ENCODE measurements around the gene UPP2. TPM values are rescaled to one million over a fixed set of nuclear protein-coding genes. Genes with fewer than 3 reads are reported as not detected.

The UPP2 gene
- total RNA-seq, 4 donors from 2014 or later = not detected

GRCh38 chr2:158060835-158061435 lies 40.7 kb upstream of the UPP2 start:
- Histone ChIP-seq H3K27ac (no peak overlapping the region), H3K27me3 (no peaks in the 10 kb centered on the region), H3K36me3 (no peaks in the 10 kb centered on the region), H3K4me3 (no peak overlapping the region), H3K4me1 (no peaks in the 10 kb centered on the region), H3K9me3 (no peaks in the 10 kb centered on the region)
- intact Hi-C loops (cut with DNase I; ENCODE audit: low total_unique reads) (no loop called here), in situ Hi-C loops (cut with MboI; ENCODE audit: low sequenced_read_pairs in 4 of 4) (no loop called here)
- DNase-seq (no peak), ATAC-seq (no peak)
- no peak for TF ChIP-seq POLR2A (IDR thresholded peaks at IDR 0.05)
- TF ChIP-seq, protein P1, sequence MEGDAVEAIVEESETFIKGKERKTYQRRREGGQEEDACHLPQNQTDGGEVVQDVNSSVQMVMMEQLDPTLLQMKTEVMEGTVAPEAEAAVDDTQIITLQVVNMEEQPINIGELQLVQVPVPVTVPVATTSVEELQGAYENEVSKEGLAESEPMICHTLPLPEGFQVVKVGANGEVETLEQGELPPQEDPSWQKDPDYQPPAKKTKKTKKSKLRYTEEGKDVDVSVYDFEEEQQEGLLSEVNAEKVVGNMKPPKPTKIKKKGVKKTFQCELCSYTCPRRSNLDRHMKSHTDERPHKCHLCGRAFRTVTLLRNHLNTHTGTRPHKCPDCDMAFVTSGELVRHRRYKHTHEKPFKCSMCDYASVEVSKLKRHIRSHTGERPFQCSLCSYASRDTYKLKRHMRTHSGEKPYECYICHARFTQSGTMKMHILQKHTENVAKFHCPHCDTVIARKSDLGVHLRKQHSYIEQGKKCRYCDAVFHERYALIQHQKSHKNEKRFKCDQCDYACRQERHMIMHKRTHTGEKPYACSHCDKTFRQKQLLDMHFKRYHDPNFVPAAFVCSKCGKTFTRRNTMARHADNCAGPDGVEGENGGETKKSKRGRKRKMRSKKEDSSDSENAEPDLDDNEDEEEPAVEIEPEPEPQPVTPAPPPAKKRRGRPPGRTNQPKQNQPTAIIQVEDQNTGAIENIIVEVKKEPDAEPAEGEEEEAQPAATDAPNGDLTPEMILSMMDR (IDR thresholded peaks at IDR 0.05 in 4 of 5, conservative IDR thresholded peaks at IDR 0.05 in 1 of 5) = no peak

DNA sequence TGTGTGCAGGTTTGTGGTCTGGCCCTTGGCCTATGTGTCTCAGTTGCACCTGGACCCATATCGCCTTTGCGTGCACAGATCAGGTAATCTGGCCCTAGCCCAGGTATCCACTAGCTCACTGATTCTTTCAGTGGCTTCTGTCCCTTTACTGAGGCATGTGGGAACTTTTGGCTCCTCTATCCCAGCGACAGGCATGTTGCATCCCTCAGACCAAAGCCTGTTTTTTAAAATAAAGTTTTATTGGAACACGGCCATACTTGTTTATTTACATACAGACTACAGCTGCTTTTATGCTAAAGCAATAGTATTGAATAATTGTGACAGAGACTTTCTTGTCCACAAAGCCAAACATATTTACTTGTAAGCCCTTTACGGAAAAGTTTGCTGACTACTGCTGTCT lies 39.9 kb upstream of the UPP2 start:
- Histone ChIP-seq H3K36me3 (no peaks in the 10 kb centered on the region), H3K9me3 (no peaks in the 10 kb centered on the region), H3K27ac (no peak overlapping the region), H3K27me3 (no peaks in the 10 kb centered on the region), H3K4me3 (no peak overlapping the region), H3K4me1 (no peaks in the 10 kb centered on the region)
- intact Hi-C loops (cut with DNase I; ENCODE audit: low total_unique reads) (no loop called here), in situ Hi-C loops (cut with MboI; ENCODE audit: low sequenced_read_pairs in 4 of 4) (no loop called here)
- ATAC-seq (no peak), DNase-seq (no peak)
- TF ChIP-seq, protein P1 (IDR thresholded peaks at IDR 0.05 in 4 of 5, conservative IDR thresholded peaks at IDR 0.05 in 1 of 5) = no peak
- no peak for TF ChIP-seq POLR2A (IDR thresholded peaks at IDR 0.05)

- Histone ChIP-seq H3K4me3 (no peak overlapping the region), H3K27ac (no peak overlapping the region), H3K4me1 (no peaks in the 10 kb centered on the region), H3K36me3 (no peaks in the 10 kb centered on the region), H3K9me3 (no peaks in the 10 kb centered on the region), H3K27me3 (no peaks in the 10 kb centered on the region)
- intact Hi-C loops (cut with DNase I; ENCODE audit: low total_unique reads) = no loop called here
- ATAC-seq (no peak), DNase-seq (no peak)
- TF ChIP-seq, protein P1 (IDR thresholded peaks at IDR 0.05 in 4 of 5, conservative IDR thresholded peaks at IDR 0.05 in 1 of 5) = no peak
- no peak for TF ChIP-seq POLR2A (IDR thresholded peaks at IDR 0.05)
- in situ Hi-C loops (cut with MboI; ENCODE audit: low sequenced_read_pairs in 4 of 4) = no loop called here
Observed at GRCh38 chr2:158066046-158066713, 35.5 kb upstream of the UPP2 start.

DNA sequence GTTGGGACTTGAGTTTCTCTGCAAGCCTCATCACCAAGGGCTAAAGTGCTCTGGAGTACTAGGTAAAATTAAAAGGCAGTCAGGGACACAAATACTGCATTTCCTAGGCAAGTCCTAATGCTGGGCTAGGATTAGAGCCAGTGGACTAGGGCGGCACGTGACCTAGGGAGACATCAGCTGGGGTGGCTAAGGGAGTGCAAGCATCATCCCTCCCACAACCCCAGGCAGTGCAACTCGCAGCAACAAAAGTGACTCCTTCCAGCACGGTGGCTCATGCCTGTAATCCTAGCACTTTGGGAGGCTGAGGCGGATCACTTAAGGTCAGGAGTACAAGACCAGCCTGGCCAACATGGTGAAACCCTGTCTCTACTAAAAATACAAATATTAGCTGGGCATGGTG lies 30.7 kb upstream of the UPP2 start:
- Histone ChIP-seq H3K4me3 (no peak overlapping the region), H3K36me3 (no peaks in the 10 kb centered on the region), H3K27ac (no peak overlapping the region), H3K4me1 (no peaks in the 10 kb centered on the region), H3K9me3 (no peaks in the 10 kb centered on the region), H3K27me3 (no peaks in the 10 kb centered on the region)
- TF ChIP-seq, protein P1 (IDR thresholded peaks at IDR 0.05 in 4 of 5, conservative IDR thresholded peaks at IDR 0.05 in 1 of 5) = no peak
- no peak for TF ChIP-seq POLR2A (IDR thresholded peaks at IDR 0.05)
- ATAC-seq (no peak), DNase-seq (no peak)
- intact Hi-C loops (cut with DNase I; ENCODE audit: low total_unique reads) = no loop called here
- in situ Hi-C loops (cut with MboI; ENCODE audit: low sequenced_read_pairs in 4 of 4) = no loop called here

Measured in gastrocnemius medialis (tissue), 4 donors.